GM18868 (cell line): ENCODE data around the gene MSI2.

Source experiments
- ATAC-seq: cut with Tn5 transposase; IDR thresholded peaks from one replicate; pipeline ENCODE4 v1.9.1; 2021; ENCODE audit warnings: mild to moderate bottlenecking, moderate library complexity; ENCODE audit not compliant: unreplicated experiment

The MSI2 gene

DNA sequence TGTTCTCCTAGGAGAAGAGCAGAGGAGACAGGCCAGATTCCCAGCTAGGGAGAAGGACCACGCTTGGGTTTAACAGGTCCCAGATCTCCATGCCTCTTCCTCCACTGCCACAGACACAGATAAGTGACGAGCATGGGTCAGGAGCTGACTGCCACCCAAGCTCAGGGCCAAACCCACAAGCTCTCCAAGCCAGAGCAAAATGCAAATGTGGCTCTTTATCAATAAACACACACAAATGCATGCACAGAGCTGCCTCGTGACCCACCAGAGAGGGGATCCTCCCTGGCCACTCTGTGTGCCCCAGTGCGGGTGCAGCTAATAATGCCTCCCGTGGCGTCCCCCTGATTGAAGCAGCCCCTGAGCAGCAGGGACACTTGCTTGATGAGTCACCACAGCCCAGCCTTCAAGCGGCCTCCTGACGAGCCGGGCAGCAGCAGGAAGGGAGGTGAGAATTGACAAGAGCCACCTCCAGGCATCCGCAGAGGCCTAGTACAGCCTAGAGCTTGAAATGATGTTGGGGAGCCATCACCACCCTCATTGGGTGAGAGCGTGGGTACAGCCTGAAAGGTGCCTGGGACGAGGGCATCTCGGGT is 344.9 kb downstream of the MSI2 start:
- ATAC-seq = no peak

DNA sequence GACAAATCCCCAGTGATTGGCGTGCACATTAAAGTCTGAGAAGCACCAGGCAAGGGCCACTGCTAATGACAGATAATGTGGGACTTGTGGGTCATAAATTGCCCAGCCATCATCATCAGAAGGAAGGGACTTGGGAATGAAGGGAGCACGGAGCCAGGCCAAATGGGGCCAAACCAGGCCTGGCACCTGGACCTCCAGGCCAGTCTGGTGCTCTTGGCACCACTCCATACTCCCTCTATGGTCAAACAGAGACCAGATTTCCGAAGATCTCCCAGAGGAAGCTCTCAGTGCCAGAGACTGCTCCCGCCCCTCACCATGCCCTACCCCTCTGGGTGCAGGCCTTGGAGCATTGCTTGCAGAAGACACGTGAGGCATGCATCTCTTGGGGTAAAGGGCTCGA is 346.6 kb downstream of the MSI2 start:
- no peak for ATAC-seq

DNA sequence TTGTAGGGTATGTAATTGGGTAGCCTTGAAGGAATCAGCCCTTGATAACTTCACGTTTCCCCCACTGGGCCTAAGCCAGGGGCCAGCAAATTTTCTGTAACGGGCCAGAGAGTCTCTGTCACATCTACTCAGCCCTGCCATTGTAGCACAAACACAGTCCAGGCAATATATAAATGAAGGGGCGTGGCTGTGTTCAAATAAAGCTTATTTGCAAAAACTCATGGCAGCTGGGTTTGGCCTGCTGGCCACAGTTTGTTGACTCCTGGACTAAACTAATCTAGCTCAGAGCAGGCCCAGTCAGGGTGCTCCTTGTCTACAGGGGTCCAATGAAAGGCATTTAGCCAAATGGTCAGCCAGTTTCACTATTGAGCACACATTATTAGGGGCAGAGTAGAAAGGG is 347.2 kb downstream of the MSI2 start:
- ATAC-seq = no peak

DNA sequence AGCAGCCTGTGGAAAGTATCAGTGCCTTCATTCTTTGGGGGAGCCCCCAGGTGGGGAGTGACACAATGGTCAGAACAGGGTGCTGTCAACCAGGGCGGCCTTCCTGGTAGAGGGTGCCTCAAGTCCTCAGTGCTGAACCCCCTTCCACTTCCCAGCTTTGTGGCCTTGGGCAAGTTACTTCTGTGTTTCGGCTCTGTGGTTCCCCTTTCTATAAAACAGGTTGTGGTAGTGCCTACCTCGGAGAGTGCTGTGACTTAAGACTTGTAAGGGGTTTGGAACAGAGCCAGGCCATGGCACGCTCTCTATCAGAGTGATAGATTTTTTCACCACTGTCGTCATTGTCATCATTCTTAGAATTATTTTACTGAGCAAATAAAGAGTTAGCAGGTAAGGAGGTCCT is 347.7 kb downstream of the MSI2 start:
- peak; percentile 54 for ATAC-seq

DNA sequence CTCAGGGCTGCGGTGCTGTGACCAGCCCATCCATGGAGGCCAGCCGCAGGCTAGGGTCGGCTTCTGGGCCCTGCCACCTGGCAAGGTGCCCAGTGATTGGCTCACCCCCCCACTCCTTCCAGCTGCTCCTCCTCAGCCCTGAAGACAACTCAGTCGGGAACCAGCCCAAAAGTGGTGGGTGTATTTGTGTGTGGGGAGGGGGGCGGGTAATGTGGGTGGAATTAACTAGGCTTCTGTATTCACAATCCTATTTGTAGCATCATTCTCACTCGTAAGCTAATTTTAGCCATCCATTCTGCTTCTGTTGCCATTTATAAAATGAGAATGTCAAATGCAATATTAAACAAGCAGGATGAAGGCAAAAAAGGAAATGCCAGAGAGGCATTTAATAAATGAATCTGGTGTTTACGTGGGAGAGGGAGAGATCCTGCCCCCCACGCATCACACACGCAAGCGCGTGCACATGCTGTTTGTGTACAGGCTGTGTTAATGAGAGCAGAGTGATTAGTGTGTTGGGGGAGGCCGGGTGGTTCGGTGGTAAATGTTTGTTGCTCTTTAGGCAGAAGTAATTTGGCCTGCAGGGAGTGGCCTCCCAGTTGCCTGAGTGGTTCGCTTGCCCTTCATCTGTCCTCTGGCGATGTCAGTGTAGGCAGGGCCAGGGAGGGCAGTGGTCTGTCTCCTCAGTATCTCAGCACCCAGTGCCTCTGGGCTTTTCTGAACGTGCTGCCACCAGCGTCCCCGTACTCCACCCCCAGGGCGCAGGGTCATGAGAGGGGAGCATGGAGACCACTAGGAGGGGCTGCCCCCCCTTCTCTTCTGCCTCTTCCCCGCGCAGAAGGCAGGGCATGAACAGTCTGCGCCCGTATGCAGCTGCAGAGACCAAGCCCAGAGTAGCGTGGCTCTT is 348.7 kb downstream of the MSI2 start:
- ATAC-seq = peak; percentile 64

DNA sequence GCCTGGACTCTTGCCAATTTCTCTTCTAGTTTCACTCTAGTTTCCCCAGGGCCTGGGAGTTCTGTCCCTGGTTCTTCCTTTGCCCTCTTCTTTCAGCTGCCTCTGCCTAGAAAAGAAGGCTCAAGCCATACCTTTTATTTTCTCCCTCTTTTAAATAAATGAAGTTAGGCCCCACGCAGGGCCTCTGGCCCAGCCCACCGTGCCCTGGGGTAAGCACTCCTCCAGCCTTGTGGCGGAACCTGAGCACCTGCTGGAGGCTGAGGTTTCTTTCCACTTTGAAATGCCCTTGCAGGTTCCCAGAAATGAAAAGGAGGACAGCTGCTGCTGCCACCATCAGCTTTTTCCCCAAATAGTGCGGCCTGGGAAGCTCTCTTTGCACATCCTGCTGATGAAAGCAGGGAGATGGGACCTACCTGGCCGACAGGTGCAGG is 349.4 kb downstream of the MSI2 start:
- peak; percentile 27 for ATAC-seq

DNA sequence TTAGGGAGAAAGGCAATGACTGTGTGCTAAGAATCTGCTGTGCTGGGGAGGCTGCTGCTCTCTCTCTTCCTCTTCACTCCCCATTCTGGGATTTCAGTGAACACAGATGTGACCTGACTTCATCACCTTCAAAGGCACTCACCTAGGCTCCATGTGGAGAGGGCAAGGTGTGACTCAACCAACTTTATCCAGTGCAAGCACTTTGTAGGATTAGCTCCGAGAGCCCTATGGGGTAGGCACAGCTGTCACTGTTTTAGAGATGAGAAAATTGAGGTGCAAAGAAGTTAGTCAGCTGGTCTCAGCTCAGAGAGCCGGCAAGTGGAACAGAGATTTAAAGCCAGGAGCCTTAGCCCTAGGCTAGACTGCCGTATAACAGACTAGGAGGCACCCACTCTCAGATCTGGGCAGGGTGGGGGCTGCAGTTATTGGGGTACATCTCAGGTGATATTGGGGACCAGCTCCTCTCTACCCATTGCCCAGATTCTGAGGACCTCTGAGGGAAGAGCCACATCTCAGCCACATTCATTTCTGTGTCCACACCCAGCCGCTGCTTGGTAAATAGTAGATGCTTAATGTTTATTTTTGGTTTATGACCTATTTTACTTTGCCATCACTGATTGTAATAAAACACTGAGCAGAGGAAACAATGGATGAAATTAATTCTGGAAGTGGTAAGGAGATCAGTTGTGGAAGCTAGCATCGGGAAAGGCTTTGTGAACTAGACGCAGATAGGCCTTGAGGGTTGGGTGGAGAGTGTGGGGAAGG is 350.0 kb downstream of the MSI2 start:
- ATAC-seq = no peak

DNA sequence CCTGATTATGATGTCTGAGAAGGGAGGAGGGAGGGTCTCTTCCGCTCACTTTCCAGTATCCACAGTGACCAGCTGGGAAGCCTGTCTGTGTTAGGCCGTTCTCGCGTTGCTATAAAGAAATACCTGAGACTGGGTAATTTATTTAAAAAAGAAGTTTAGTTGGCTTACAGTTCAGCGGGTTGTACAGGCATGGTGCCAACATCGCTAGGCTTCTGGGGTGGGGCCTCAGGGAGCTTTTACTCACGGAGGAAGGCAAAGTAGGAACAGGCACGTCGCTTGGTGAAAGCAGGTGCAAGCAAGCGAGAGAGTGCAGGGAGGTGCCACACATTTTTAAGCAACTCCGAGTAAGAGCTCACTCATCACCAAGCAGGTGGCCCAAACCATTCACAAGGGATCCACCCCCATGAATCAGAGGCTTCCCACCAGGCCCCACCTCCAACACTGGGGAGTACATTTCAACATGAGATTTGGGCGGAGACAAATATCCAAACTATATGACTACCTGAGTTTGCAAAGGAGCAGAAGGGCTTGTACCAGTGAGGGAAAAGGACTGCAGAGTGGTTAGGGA is 351.3 kb downstream of the MSI2 start:
- no peak for ATAC-seq

DNA sequence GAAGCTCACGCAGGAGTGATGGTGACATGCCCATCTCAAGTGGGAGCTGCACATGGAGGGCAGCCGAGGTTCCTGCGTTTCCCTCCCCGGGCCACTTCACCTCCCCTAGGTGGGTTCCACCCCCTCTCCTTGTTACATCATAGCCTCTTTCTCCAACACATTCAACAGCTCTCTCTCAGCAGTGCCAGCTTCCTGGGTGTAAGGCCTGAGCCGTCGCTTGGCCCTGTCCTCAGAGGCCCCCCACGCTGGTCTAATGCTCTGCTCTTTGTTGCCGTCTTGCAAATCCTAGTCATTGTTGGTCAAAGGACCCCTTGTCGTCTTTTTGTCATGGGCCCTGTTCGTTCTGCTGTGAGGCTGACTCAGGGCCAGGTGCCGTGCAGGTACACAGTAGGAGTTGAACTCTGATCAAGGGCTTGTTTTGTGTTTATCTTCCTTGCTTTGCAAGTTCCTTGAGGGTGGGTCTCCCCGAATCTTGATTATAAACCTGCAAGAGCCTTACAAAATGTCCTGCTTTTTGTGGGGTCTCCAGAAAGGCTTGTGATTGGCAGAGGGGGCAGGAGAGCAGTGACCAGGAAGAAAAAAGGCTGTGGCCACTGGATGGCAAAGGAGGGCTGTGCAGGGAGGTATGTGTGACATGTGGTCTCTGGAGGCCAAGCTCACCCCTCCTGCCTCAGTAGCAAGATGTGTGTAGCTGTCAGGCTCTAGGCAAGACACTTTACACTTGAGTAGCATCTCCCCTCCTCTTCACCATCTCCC is 352.2 kb downstream of the MSI2 start:
- ATAC-seq = no peak

DNA sequence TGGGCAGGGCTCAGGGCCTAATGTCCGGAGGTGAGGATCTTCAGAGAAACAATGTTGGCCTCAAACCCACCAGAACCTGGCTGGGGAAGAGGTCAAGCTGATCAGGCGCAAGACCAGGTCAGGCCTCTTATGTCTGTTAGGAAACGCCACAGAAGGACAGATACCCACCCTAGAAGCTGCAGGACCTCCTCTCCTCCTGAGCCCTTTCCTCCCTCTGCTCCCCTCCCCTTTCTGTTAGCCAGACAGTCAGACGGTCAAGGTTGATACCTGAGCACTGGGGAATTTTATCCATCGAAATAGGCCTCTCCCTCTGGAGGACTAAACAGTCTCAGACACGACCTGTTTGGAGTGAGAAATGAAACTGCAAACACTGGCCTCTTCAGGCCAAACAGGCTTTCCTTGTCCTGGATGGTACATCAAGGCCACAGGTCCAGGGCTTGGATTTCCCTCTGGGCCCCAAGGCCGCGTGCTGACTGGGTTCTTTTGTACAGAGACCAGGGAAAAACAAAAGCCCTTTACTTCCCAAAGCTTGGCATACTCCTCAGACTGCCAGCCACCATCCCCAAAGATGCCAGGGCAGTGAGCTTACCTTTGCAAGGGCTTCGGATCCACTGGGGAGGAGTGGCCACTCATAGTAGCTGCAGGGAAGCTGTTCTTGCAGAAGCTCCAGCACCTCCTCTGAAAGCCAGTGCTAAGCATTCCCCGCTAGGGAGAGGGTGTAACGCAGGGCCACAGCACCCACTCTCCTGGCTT is 353.0 kb downstream of the MSI2 start:
- ATAC-seq = no peak

DNA sequence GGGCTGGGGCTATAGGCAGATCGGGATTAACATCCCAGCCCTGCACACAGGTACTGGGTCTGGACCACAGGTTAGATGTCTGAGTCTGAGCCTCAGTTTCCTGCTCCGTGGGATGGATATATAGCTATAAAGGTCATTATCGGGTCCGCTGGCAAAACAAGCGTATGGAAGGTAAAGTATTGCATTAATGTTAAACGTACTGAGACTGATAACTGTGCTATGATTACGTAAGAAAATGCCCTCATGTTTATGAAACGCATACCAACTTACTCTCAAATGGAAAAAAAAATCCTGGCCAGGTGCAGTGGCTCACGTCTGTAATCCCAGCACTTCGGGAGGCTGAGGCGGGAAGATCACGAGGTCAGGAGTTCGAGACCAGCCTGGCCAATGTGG is 353.6 kb downstream of the MSI2 start:
- no peak for ATAC-seq

DNA sequence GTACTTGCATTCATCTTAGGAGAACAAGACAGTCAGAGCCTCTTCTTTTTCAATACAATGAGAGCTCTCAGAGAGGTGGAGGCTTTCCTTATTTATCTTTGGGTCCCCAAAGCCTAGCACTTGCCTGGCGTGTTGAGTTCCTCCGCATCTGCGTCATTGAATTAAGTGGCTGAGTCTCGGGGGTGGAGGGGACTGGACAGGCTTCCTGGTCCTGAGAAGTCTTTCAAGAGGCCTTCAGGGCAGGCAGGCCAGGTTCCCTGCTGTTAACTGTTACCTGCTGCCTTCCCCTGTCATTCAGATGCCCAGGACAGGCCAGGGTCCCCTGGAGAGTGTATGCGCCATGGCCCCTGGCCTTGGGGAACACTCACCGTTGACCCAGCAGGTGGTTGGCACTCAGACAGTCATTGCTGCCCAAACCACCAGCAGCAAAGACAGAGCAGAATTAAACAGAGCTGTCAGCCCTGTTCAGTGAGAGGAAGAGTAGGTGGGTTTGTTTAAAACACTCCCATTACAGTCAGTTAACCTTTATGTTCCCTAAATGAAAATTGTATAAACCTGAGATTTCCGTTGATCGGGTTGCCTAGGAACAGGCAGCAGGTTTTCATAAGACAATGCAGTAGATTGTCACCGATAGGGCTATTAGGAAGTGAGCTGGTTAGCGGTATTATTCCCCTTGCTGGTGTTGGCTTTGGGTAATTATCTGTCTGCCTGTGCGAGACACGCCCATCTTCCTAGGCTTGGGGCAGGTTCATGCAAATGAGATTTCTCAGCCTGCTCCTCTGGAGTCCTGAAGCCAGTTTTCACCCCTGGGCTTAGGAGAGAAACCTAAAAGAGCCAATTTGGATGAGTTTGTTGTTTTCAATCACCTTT is 356.1 kb downstream of the MSI2 start:
- ATAC-seq = no peak

DNA sequence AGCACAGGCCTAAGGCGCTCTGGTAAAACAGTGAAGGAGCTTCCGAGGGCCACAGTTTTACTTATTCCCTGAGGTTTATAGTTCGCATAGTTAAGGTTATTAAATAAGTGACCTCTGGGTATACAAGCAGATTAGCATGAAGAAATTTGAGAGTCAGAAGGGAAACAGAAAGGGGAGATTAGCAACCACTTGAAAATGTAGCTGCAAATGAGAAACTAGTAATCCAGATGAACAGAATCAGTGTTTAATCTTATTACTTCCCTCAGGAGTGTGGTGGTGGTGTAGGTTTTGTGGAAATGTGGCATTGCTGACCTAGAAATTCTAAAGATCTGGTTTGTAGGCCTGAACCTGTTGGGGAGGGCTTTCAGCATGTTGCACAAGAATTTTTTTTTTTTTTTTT is 358.4 kb downstream of the MSI2 start:
- ATAC-seq = no peak

DNA sequence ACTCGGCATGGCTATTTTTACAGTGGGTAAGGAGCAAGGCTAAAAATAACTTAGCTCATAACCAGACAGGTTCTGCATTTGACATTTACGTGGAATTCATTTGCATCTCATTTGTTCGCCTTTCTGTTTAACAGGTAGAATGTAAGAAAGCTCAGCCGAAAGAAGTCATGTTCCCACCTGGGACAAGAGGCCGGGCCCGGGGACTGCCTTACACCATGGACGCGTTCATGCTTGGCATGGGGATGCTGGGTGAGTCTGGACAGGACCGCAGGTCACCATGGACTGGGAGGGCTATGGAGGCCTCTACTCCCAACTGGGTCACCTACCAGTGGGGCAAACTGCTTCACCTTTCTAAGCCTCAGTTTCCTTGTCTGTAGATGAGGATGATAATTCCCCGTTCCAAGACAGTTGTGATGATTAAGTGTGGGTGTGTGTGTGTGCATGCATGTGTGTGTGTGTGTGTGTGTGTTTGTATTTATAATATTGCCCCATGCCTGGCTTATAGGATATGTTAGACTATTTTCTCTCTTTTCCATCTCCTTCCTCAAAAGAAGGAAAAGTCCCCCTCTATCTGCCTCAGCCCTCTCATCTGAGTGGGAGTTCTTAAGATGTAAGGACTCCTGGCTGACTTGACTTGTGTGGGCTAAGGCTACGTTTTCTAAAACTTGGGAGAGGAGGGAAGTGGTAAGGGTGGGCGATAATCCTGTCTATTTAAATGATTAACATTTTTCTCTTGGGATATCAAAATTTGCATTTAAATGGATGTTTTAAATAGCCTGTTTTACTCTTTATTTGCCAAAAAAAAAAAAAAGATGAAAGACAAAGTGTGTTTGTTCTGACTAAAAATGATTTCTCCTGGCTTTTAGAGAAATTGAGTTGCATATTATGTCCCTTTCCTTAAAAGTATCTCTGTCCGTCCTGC is 359.8 kb downstream of the MSI2 start:
- ATAC-seq = no peak

DNA sequence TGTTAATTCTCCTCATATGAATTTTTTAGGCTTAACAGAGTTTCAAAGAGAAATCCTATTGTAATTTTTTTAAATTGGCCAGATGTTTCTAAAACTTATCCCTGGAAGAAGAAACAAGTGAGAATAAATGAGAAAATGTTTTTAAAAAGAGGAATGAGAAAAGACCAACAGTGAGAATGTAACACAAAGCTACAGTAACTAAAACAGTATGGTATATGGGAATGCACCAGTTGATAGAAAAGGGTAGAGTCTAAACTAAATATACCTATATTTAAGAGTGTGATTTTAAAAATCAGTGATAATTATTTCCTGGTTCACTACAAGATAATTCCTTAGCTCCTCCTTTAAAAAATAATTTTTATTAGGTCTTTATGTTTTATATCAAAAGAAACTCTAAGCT is 360.9 kb downstream of the MSI2 start:
- ATAC-seq = no peak

DNA sequence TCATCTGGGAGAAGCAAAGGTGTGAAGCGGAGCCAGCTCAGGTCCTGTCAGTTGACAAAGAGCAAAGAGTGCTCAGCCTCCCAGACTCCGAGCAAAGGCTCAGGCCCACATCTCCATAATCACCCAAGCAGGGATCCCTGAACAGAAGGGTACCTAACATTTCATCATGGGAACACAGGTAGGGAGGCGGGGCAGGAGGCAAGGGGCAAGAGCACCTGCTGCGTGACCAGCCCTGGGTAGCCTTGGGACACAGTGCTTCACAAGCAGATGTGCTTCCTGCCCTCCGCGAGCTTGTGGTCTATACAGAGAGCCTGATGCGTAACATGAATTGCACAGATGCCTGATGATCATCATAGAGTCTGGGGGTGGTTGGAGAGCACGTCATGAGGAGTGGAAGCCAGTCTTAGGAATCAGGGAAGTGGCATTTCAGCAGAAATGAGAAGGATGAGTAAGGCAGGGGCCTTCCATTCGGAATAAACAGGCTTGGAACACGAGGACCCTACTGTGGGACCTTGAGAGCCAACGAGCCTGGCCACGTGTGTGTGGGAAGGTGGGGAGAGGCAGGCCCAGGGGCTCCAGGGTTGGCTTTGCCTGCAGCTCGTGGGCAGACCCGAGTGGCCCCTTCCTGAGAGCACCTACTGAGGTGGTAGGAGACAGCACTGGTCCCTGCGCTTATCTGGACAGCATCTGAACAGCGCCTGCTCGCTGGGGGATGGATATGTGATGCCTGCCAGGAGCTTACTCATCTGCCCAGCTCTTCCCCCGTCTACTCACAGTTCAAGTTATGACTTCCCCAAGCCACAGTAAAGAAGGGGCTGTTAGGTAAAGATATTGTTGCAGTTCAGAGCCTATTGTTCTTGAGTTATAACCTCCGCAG is 363.0 kb downstream of the MSI2 start:
- ATAC-seq = no peak

DNA sequence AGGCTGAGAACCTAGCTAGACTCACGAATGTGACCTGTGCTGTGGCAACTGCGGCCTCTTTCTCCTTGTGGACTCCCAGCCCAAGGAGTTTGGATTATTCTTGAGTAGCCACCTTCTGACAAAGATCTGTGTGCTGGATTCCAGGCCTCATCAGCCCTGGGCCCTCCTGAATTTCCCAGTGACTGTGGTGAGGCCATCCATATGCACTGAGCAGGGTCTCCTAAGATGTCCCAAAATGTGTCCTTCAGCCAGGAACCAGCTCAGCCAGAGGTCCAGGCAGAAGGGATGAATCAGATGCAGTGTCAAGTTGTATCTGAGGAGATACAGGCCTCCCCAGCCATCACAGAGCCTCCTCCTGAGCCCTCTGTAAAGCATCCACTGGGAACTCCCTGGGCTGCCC is 364.3 kb downstream of the MSI2 start:
- no peak for ATAC-seq
